GM19025 (cell line): ENCODE data around the gene DTYMK.
"Not testable (repeated sequence)": the region's sequence is repeated elsewhere in the genome, so short reads cannot be mapped to it uniquely, and the experiment has no call there.

Source experiments
- ATAC-seq: cut with Tn5 transposase; IDR thresholded peaks from one replicate; pipeline ENCODE4 v1.9.1; 2021; ENCODE audit warnings: mild to moderate bottlenecking, low read depth, moderate library complexity; ENCODE audit not compliant: unreplicated experiment

DTYMK gene

GRCh38 chr2:241686650-241687425 lies at the start of gene DTYMK:
TSS of gene DTYMK (minus strand) at chr2:241686815. CDS start at chr2:241686783, 32 bp downstream.
- peak; percentile 95 for ATAC-seq

GRCh38 chr2:241736111-241736510 lies 49.5 kb upstream of the DTYMK start:
- ATAC-seq: no peak

- ATAC-seq: peak; percentile 76
Measured at GRCh38 chr2:241734467-241735208, 48.0 kb upstream of the DTYMK start, which contains the start of gene D2HGDH. TSS of gene D2HGDH (plus strand) at chr2:241734630. CDS start at chr2:241735225, 595 bp downstream.

GRCh38 chr2:241734208-241734466 lies 47.5 kb upstream of the DTYMK start:
- ATAC-seq: no peak

GRCh38 chr2:241733391-241734207 lies 47.0 kb upstream of the DTYMK start:
- ATAC-seq: no peak

- not testable (repeated sequence) for ATAC-seq
Measured at GRCh38 chr2:241732513-241733186, 46.0 kb upstream of the DTYMK start.

- no peak for ATAC-seq
Measured at GRCh38 chr2:241730671-241731293, 44.2 kb upstream of the DTYMK start.

- no peak for ATAC-seq
Measured at GRCh38 chr2:241729868-241730267, 43.3 kb upstream of the DTYMK start.

- no peak for ATAC-seq
Measured at GRCh38 chr2:241728627-241729026, 42.0 kb upstream of the DTYMK start.

- no peak for ATAC-seq
Measured at GRCh38 chr2:241728000-241728399, 41.4 kb upstream of the DTYMK start.

- ATAC-seq: no peak
Measured at GRCh38 chr2:241726459-241726858, 39.8 kb upstream of the DTYMK start.

GRCh38 chr2:241724975-241725870 lies 38.6 kb upstream of the DTYMK start:
- ATAC-seq: no peak

GRCh38 chr2:241724259-241724974 lies 37.8 kb upstream of the DTYMK start:
- no peak for ATAC-seq

GRCh38 chr2:241722896-241723454 lies 36.4 kb upstream of the DTYMK start:
- ATAC-seq: no peak

GRCh38 chr2:241721852-241722251 lies 35.2 kb upstream of the DTYMK start:
- ATAC-seq: no peak

GRCh38 chr2:241720560-241720959 lies 33.9 kb upstream of the DTYMK start:
- no peak for ATAC-seq

GRCh38 chr2:241720099-241720498 lies 33.5 kb upstream of the DTYMK start:
- ATAC-seq: no peak

GRCh38 chr2:241719093-241719492 lies 32.5 kb upstream of the DTYMK start:
- no peak for ATAC-seq
